Right atrium auricular region (tissue), 2 donors: ENCODE results near the gene KPNA6. TPM values are rescaled to one million over a fixed set of nuclear protein-coding genes. Genes with fewer than 3 reads are reported as not detected.
A peak's percentile ranks its signal among the peaks of the same experiment; 100 is the strongest.

ENCODE experiments used
- DNase-seq: peaks from one replicate; pipeline ENCODE4 v3.0.0-alpha.2; 2019; ENCODE audit warnings: low spot score
- H3K27ac ChIP-seq, 2 donors: fragments of 200-600 bp; sonication (generic); 1 replicate in 1 of 2; 2 replicates in 1 of 2; pipeline ENCODE4 v1.5.1; 2016 to 2019
- H3K27me3 ChIP-seq, 2 donors: fragments of 200-600 bp; sonication (generic); one replicate each; pipeline versions ENCODE4 v1.5.1 to v1.6.0; 2017 to 2019
- H3K36me3 ChIP-seq: fragments of 200-600 bp; sonication (generic); one replicate; pipeline ENCODE4 v1.5.1; 2016
- H3K4me1 ChIP-seq, 2 donors: fragments of 200-600 bp; sonication (generic); one replicate each; pipeline versions ENCODE4 v1.5.1 to v1.6.0; 2017 to 2019
- H3K4me3 ChIP-seq, 2 donors: fragments of 200-600 bp; sonication (generic); 1 replicate in 1 of 2; 2 replicates in 1 of 2; pipeline ENCODE4 v1.5.1; 2017 to 2019; ENCODE audit warnings: mild to moderate bottlenecking in 1 of 2, moderate library complexity in 1 of 2
- H3K9me3 ChIP-seq, 2 donors: fragments of 200-600 bp; sonication (generic); one replicate each; pipeline ENCODE4 v1.5.1; 2019
- CTCF ChIP-seq, 2 donors: fragments of 200-600 bp; sonication (generic); IDR thresholded peaks; one replicate each; pipeline ENCODE4 v1.5.1; 2019; ENCODE audit warnings: antibody characterized with exemption in 2 of 2
- total RNA-seq, 2 donors: library from RNA; depleted of rRNA; stranded (reverse); fragments of >200 nt; gene quantifications; one replicate each; pipeline ENCODE4 v1.1.0, GENCODE V29; 2016

KPNA6 gene
- total RNA-seq, 2 donors from 2014 or later: 47.3 to 54.6 TPM

GRCh38 chr1:32197837-32198236 lies 90.0 kb downstream of the KPNA6 start:
- no peak for DNase-seq
- H3K4me3 ChIP-seq: no peak overlapping the region
- no peaks in the 10 kb centered on the region for H3K27me3 ChIP-seq
- peak overlapping the region in 1 of 2 donors; percentile 91 for H3K27ac ChIP-seq
- peaks cover 0 to 36% of the 10 kb centered on the region in 2 donors for H3K4me1 ChIP-seq
- H3K36me3 ChIP-seq: peaks cover 47% of the 10 kb centered on the region
- H3K9me3 ChIP-seq: no peaks in the 10 kb centered on the region
- no peak for TF ChIP-seq CTCF (IDR thresholded peaks at IDR 0.05)

- DNase-seq: no peak
- no peak for TF ChIP-seq CTCF (IDR thresholded peaks at IDR 0.05)
- no peaks in the 10 kb centered on the region for H3K27me3 ChIP-seq
- peak overlapping the region; percentile 91 to 93 for H3K27ac ChIP-seq
- H3K36me3 ChIP-seq: peaks cover 41% of the 10 kb centered on the region
- H3K9me3 ChIP-seq: no peaks in the 10 kb centered on the region
- H3K4me1 ChIP-seq: peaks cover 0 to 36% of the 10 kb centered on the region in 2 donors
- no peak overlapping the region for H3K4me3 ChIP-seq
Measured at GRCh38 chr1:32198237-32199042, 90.6 kb downstream of the KPNA6 start.

- DNase-seq: no peak
- Histone ChIP-seq H3K27ac (peak overlapping the region; percentile 91 to 93), H3K36me3 (peaks cover 34% of the 10 kb centered on the region), H3K4me1 (peaks cover 0 to 36% of the 10 kb centered on the region in 2 donors), H3K4me3 (no peak overlapping the region), H3K9me3 (no peaks in the 10 kb centered on the region), H3K27me3 (no peaks in the 10 kb centered on the region)
- TF ChIP-seq CTCF (IDR thresholded peaks at IDR 0.05): no peak
Measured at GRCh38 chr1:32199043-32199716, 91.3 kb downstream of the KPNA6 start.

- Histone ChIP-seq H3K9me3 (no peaks in the 10 kb centered on the region), H3K4me3 (peak overlapping the region; percentile 58 to 65), H3K36me3 (peaks cover 28% of the 10 kb centered on the region), H3K27me3 (no peaks in the 10 kb centered on the region), H3K27ac (peak overlapping the region; percentile 91 to 93), H3K4me1 (peaks cover 0 to 37% of the 10 kb centered on the region in 2 donors)
- DNase-seq: peak; percentile 70
- TF ChIP-seq CTCF (IDR thresholded peaks at IDR 0.05): no peak
Measured at GRCh38 chr1:32199717-32200072, 91.8 kb downstream of the KPNA6 start.

GRCh38 chr1:32200226-32201010 lies 92.6 kb downstream of the KPNA6 start, which contains the start of gene CCDC28B:
Gene CCDC28B (plus strand): TSS chr1:32200595. CDS start chr1:32201936, 1,341 bp downstream.
- peak within 1 kb of the TSS; percentile 91 to 93 for H3K27ac ChIP-seq

More at GRCh38 chr1:32200226-32201010, 92.6 kb downstream of the KPNA6 start, which contains the start of gene CCDC28B:
- peaks cover 21% of the 10 kb centered on the region for H3K36me3 ChIP-seq
- H3K9me3 ChIP-seq: no peaks in the 10 kb centered on the region
- no peaks in the 10 kb centered on the region for H3K27me3 ChIP-seq
- peak within 1 kb of the TSS; percentile 58 to 65 for H3K4me3 ChIP-seq
- DNase-seq: peak; percentile 85
- TF ChIP-seq CTCF (IDR thresholded peaks at IDR 0.05): no peak
- H3K4me1 ChIP-seq: peaks cover 0 to 43% of the 10 kb centered on the region in 2 donors
